CD4-positive, alpha-beta T cell (primary cell): ENCODE results near the gene SUPT6H. TPM values are rescaled to one million over a fixed set of nuclear protein-coding genes. Genes with fewer than 3 reads are reported as not detected.

Experiments used
- ATAC-seq: fragments of 200-7000 bp; cut with Tn5 transposase; one replicate; pipeline ENCODE4 v1.10.0; 2022; ENCODE audit warnings: mild to moderate bottlenecking; ENCODE audit not compliant: poor library complexity
- CTCF ChIA-PET: fragments of 350-600 bp; sonication (Branson Sonifier 250); formaldehyde crosslinking; loops from one replicate; lab custom pipeline; 2021; ENCODE audit warnings: antibody characterized with exemption, inconsistent platforms; lab: Charles Lee
- POLR2A ChIA-PET: fragments of 350-600 bp; sonication (Branson Sonifier 250); formaldehyde crosslinking; loops from one replicate; lab custom pipeline; 2021; ENCODE audit warnings: antibody characterized with exemption, inconsistent platforms; lab: Charles Lee
- DNase-seq, 14 experiments: peaks; one replicate each; pipeline ENCODE4 v3.0.0-alpha.2; 2013 to 2020; ENCODE audit warnings: mixed read lengths in 2 of 14
- H3K27ac ChIP-seq, 2 donors: one replicate each; pipeline versions ENCODE4 v1.5.1 to v1.7.0; 2013; ENCODE audit warnings: low read length in 2 of 2, low read depth in 1 of 2, mild to moderate bottlenecking in 1 of 2
- H3K27me3 ChIP-seq, 2 experiments: 1 replicate in 1 of 2; 2 replicates in 1 of 2; pipeline versions ENCODE4 v1.6.1 to v1.7.0; 2013; ENCODE audit warnings: low read length in 2 of 2, control low read depth in 1 of 2, mild to moderate bottlenecking in 1 of 2, moderate library complexity in 1 of 2; ENCODE audit not compliant: insufficient read depth in 2 of 2, control insufficient read depth in 1 of 2
- H3K36me3 ChIP-seq: one replicate; pipeline ENCODE4 v1.6.1; 2013; ENCODE audit warnings: low read length, control low read depth; ENCODE audit not compliant: insufficient read depth
- H3K4me1 ChIP-seq: one replicate; pipeline ENCODE4 v1.6.1; 2013; ENCODE audit warnings: low read length, control low read depth; ENCODE audit not compliant: insufficient read depth
- H3K4me3 ChIP-seq: one replicate; pipeline ENCODE4 v1.5.1; 2013; ENCODE audit warnings: mild to moderate bottlenecking, low read length, moderate library complexity
- H3K9me3 ChIP-seq, 2 experiments: 1 replicate in 1 of 2; 2 replicates in 1 of 2; pipeline versions ENCODE4 v1.6.1 to v1.7.0; 2013; ENCODE audit warnings: low read length in 2 of 2, mild to moderate bottlenecking in 2 of 2, control low read depth in 1 of 2, moderate library complexity in 1 of 2; ENCODE audit not compliant: control insufficient read depth in 1 of 2, insufficient read depth in 1 of 2
- H3K27ac Mint-ChIP-seq: one replicate; pipeline ENCODE4 v1.8.0; 2020; ENCODE audit warnings: mixed read lengths
- H3K27me3 Mint-ChIP-seq: one replicate; pipeline ENCODE4 v1.8.0; 2021; ENCODE audit warnings: mixed read lengths
- H3K36me3 Mint-ChIP-seq: one replicate; pipeline ENCODE4 v1.8.0; 2021; ENCODE audit warnings: low read depth, mixed read lengths
- H3K4me1 Mint-ChIP-seq: one replicate; pipeline ENCODE4 v1.8.0; 2021; ENCODE audit warnings: low read depth, mixed read lengths
- H3K4me3 Mint-ChIP-seq: one replicate; pipeline ENCODE4 v1.8.0; 2020; ENCODE audit warnings: mild to moderate bottlenecking, mixed read lengths
- H3K9me3 Mint-ChIP-seq: one replicate; pipeline ENCODE4 v1.8.0; 2020; ENCODE audit warnings: mixed read lengths
- intact Hi-C, 2 experiments: fragments of 100-400 bp; cut with DNase I in 1 of 2; cut with micrococcal nuclease in 1 of 2; formaldehyde crosslinking; loops; one replicate each; pipeline versions ENCODE4 v1.15.1 to v1.9.0; 2023 to 2025; cut with DNase I, micrococcal nuclease
- total RNA-seq, 174 experiments: library from RNA in 2 of 174; stranded (reverse) in 2 of 174; gene quantifications; one replicate each; pipeline ENCODE4 v1.2.3 and lab custom pipeline; 2021 to 2026
- TF ChIP-seq, protein P1 (sequence below): fragments of 200-600 bp; IDR thresholded peaks from one replicate; pipeline ENCODE4 v1.8.0; 2022; ENCODE audit warnings: antibody characterized with exemption, mild to moderate bottlenecking

SUPT6H gene
- total RNA-seq, 2 experiments from 2014 or later, result 149 to 151 TPM

DNA sequence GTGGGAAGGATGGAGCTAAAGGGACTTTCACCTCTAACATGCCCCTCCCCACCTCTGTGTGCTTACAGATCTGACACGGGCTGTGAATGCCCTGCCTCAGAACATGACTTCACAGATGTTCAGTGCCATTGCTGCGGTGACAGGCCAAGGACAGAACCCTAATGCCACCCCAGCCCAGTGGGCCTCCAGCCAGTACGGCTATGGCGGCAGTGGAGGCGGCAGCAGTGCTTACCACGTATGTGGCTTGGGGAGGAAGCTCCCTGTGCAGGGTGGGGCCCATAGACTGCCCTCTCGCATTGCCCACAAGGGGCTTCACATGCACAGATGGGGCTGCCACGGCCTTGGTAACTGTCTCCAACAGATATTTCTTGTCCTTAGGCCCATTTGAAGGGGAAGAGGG lies 38.3 kb downstream of the SUPT6H start:
- no peaks in the 10 kb centered on the region for H3K4me1 ChIP-seq
- CTCF ChIA-PET, result no interaction called here
- peaks cover 81% of the 10 kb centered on the region for H3K36me3 ChIP-seq
- Mint-ChIP-seq H3K27me3 (no peaks in the 10 kb centered on the region), H3K4me1 (no peaks in the 10 kb centered on the region), H3K36me3 (peaks cover 86% of the 10 kb centered on the region), H3K4me3 (no peak overlapping the region), H3K9me3 (no peaks in the 10 kb centered on the region), H3K27ac (no peak overlapping the region)
- no peak overlapping the region for H3K4me3 ChIP-seq
- DNase-seq (no peak), ATAC-seq (no peak)
- TF ChIP-seq, protein P1, sequence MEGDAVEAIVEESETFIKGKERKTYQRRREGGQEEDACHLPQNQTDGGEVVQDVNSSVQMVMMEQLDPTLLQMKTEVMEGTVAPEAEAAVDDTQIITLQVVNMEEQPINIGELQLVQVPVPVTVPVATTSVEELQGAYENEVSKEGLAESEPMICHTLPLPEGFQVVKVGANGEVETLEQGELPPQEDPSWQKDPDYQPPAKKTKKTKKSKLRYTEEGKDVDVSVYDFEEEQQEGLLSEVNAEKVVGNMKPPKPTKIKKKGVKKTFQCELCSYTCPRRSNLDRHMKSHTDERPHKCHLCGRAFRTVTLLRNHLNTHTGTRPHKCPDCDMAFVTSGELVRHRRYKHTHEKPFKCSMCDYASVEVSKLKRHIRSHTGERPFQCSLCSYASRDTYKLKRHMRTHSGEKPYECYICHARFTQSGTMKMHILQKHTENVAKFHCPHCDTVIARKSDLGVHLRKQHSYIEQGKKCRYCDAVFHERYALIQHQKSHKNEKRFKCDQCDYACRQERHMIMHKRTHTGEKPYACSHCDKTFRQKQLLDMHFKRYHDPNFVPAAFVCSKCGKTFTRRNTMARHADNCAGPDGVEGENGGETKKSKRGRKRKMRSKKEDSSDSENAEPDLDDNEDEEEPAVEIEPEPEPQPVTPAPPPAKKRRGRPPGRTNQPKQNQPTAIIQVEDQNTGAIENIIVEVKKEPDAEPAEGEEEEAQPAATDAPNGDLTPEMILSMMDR, result no peak
- intact Hi-C loops, result no loop called here
- no peaks in the 10 kb centered on the region for H3K27me3 ChIP-seq
- POLR2A ChIA-PET, result no interaction called here
- H3K27ac ChIP-seq, result no peak overlapping the region
- no peaks in the 10 kb centered on the region for H3K9me3 ChIP-seq

DNA sequence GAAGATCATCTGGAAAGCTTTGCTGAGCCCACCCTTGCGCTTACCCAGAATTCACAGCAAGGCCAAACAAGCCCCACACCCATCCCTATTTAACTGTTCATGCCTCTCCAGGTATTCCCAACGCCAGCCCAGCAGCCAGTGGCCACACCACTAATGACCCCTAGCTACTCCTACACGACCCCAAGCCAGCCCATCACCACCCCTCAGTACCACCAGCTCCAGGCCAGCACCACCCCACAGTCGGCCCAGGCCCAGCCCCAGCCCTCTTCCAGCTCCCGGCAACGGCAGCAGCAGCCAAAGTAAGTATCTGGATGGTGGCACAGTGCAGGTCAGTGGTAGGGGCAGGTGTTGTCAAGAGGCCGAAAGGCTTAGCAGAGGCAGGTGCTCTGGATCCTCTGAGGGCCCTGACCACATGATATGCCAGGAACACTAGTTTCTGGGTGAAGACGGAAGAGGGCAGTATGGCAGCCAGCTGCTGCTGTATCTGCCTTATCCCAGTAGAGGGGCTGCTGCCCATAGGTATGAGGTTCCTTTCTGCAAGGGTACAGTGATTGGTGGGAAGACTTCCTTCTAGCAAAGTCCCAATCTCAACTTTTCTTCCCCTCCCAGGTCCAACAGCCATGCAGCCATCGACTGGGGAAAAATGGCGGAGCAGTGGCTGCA lies 39.0 kb downstream of the SUPT6H start:
- H3K9me3 Mint-ChIP-seq, result no peaks in the 10 kb centered on the region
- no peaks in the 10 kb centered on the region for H3K4me1 Mint-ChIP-seq
- TF ChIP-seq, protein P1, result no peak
- CTCF ChIA-PET, result no interaction called here
- peaks cover 80% of the 10 kb centered on the region for H3K36me3 Mint-ChIP-seq
- Histone ChIP-seq H3K4me1 (no peaks in the 10 kb centered on the region), H3K36me3 (peaks cover 74% of the 10 kb centered on the region), H3K9me3 (no peaks in the 10 kb centered on the region), H3K27me3 (no peaks in the 10 kb centered on the region), H3K4me3 (no peak overlapping the region), H3K27ac (no peak overlapping the region)
- POLR2A ChIA-PET, result interaction anchor here (1.7 kb wide), 1 partner anchor 11 kb away, joined by 6 read pairs; the partner anchor contains the start of gene PROCA1
- DNase-seq (no peak), ATAC-seq (no peak)
- H3K27ac Mint-ChIP-seq, result no peak overlapping the region
- H3K4me3 Mint-ChIP-seq, result no peak overlapping the region
- intact Hi-C loops, result no loop called here
- no peaks in the 10 kb centered on the region for H3K27me3 Mint-ChIP-seq

DNA sequence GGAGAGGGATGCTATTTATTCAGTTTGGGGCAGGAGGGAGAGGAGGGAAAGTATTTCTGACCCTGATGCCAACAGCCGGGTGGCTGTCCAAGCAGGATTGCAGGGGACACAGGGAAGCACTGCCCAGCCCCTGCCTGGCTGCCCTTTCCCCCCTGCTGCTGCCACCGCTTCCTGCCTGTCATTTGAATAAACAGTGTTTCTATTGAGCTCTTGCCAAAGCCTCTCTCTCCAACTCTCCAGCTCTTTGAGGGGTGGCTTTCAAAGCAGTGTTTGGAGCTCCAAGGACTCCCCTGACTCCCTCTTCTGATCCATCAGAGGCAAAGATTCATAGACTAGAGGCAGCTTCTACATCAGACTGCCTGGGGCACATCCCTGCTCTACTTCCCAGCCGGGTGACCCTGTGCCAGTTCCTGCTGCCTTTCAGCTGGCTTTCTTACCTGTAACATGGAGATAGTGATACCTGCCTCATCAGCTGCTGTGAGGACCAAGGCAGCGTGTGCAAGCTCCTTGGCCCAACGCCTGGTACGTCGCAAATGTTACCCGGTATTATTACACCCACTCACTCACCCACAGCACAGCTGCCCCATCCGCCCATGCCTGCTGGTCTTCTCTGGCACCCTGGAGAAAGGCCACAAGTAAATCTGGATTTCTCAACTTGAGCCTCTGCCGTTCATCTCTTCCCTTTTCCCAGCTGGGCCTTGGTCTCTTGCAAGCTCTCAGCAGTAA lies 40.2 kb downstream of the SUPT6H start:
- ChIA-PET CTCF (no interaction called here), POLR2A (interaction anchor here (1.6 to 1.7 kb wide), 2 partner anchors 9 to 18 kb away, joined by 5 to 6 read pairs; partner anchors contain the start of genes PROCA1 and RPL23A)
- intact Hi-C loops, result no loop called here

More for the DNA sequence above, 40.2 kb downstream of the SUPT6H start:
- H3K4me3 Mint-ChIP-seq, result no peak overlapping the region
- no peaks in the 10 kb centered on the region for H3K4me1 Mint-ChIP-seq
- H3K27me3 ChIP-seq, result no peaks in the 10 kb centered on the region
- DNase-seq (no peak), ATAC-seq (no peak)
- no peak overlapping the region for H3K27ac ChIP-seq
- no peaks in the 10 kb centered on the region for H3K9me3 ChIP-seq
- peaks cover 70% of the 10 kb centered on the region for H3K36me3 Mint-ChIP-seq
- H3K27me3 Mint-ChIP-seq, result no peaks in the 10 kb centered on the region
- TF ChIP-seq, protein P1, result no peak
- H3K4me3 ChIP-seq, result no peak overlapping the region
- no peak overlapping the region for H3K27ac Mint-ChIP-seq
- no peaks in the 10 kb centered on the region for H3K9me3 Mint-ChIP-seq
- H3K36me3 ChIP-seq, result peaks cover 64% of the 10 kb centered on the region
- no peaks in the 10 kb centered on the region for H3K4me1 ChIP-seq
